ENCODE data around the gene SEMA5A.

DNA sequence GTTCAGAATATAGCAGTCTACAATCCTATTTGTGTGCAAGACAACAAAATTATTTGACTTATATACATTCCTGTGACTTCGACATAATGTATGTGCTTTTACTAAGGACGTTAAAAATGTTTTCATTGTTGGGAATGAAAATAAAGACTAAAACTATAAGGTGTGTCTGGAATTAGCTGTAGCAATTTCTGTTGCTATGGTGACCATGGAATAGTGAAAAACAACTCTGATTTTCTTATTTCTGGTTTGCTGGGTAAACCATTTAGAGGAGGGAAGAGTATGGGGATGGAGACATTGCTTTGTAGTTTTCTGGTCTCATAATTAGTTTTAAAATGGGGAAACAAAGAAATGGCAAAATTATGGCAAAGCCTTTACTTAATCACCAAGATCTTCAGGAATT lies 343.2 kb downstream of the SEMA5A start:
- no peak for TF ChIP-seq POLR2AphosphoS5 (IDR thresholded peaks at IDR 0.05; ENCODE audit: low read depth, low read length)
- no peak for TF ChIP-seq TAF1 (IDR thresholded peaks at IDR 0.05; ENCODE audit: borderline replicate concordance, insufficient read depth, low read length)
